Measurements from ENCODE around the gene TPTE2. TPM values are rescaled to one million over a fixed set of nuclear protein-coding genes. Genes with fewer than 3 reads are reported as not detected.

TPTE2 gene
- total and polyA plus RNA-seq, 2 experiments from 2014 or later: not detected

GRCh38 chr13:19589312-19589711, 28.0 kb upstream of the TPTE2 start:
- Mint-ChIP-seq H3K9me3 (peaks cover 84% of the 10 kb centered on the region), H3K27me3 (ENCODE audit: insufficient read depth, low read depth, poor library complexity) (peaks cover 12% of the 10 kb centered on the region), H3K27ac (no peak overlapping the region), H3K36me3 (ENCODE audit: low read depth) (peaks cover 4% of the 10 kb centered on the region; the same call in 1 of the 3 replicates), H3K4me1 (no peaks in the 10 kb centered on the region), H3K4me3 (no peak overlapping the region)
- H3K4me2 ChIP-seq: no peak overlapping the region
- H3K36me3 ChIP-seq (ENCODE audit: insufficient read depth): no peaks in the 10 kb centered on the region
- H2AFZ ChIP-seq: no peak overlapping the region
- no peak for DNase-seq (ENCODE audit: low spot score)
- ATAC-seq: no peak
- no peak overlapping the region for H3K27ac ChIP-seq (ENCODE audit: low read depth)
- no peaks in the 10 kb centered on the region for H3K9me2 ChIP-seq (ENCODE audit: insufficient read depth)
- no peaks in the 10 kb centered on the region for H3K27me3 ChIP-seq (ENCODE audit: insufficient read depth)
- H3K4me1 ChIP-seq (ENCODE audit: insufficient read depth): no peaks in the 10 kb centered on the region; the same call in 1 of the 2 replicates
- TF ChIP-seq ZNF331 (CRISPR knock-in tag; IDR thresholded peaks at IDR 0.05; ENCODE audit: low read depth): no peak
- TF ChIP-seq, protein P1, sequence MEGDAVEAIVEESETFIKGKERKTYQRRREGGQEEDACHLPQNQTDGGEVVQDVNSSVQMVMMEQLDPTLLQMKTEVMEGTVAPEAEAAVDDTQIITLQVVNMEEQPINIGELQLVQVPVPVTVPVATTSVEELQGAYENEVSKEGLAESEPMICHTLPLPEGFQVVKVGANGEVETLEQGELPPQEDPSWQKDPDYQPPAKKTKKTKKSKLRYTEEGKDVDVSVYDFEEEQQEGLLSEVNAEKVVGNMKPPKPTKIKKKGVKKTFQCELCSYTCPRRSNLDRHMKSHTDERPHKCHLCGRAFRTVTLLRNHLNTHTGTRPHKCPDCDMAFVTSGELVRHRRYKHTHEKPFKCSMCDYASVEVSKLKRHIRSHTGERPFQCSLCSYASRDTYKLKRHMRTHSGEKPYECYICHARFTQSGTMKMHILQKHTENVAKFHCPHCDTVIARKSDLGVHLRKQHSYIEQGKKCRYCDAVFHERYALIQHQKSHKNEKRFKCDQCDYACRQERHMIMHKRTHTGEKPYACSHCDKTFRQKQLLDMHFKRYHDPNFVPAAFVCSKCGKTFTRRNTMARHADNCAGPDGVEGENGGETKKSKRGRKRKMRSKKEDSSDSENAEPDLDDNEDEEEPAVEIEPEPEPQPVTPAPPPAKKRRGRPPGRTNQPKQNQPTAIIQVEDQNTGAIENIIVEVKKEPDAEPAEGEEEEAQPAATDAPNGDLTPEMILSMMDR (conservative IDR thresholded peaks at IDR 0.05; ENCODE audit: low read depth in 2 of 2): no peak
- no peak for TF ChIP-seq ZNF114 (CRISPR knock-in tag; IDR thresholded peaks at IDR 0.05)
- TF ChIP-seq REST (IDR thresholded peaks at IDR 0.05; ENCODE audit: unreplicated experiment): no peak
- no peak for TF ChIP-seq EZH2 (IDR thresholded peaks at IDR 0.05; ENCODE audit: low read depth, unreplicated experiment)
- no peak for TF ChIP-seq POLR2AphosphoS5 (IDR thresholded peaks at IDR 0.05; ENCODE audit: low read depth)
- TF ChIP-seq, protein P2, sequence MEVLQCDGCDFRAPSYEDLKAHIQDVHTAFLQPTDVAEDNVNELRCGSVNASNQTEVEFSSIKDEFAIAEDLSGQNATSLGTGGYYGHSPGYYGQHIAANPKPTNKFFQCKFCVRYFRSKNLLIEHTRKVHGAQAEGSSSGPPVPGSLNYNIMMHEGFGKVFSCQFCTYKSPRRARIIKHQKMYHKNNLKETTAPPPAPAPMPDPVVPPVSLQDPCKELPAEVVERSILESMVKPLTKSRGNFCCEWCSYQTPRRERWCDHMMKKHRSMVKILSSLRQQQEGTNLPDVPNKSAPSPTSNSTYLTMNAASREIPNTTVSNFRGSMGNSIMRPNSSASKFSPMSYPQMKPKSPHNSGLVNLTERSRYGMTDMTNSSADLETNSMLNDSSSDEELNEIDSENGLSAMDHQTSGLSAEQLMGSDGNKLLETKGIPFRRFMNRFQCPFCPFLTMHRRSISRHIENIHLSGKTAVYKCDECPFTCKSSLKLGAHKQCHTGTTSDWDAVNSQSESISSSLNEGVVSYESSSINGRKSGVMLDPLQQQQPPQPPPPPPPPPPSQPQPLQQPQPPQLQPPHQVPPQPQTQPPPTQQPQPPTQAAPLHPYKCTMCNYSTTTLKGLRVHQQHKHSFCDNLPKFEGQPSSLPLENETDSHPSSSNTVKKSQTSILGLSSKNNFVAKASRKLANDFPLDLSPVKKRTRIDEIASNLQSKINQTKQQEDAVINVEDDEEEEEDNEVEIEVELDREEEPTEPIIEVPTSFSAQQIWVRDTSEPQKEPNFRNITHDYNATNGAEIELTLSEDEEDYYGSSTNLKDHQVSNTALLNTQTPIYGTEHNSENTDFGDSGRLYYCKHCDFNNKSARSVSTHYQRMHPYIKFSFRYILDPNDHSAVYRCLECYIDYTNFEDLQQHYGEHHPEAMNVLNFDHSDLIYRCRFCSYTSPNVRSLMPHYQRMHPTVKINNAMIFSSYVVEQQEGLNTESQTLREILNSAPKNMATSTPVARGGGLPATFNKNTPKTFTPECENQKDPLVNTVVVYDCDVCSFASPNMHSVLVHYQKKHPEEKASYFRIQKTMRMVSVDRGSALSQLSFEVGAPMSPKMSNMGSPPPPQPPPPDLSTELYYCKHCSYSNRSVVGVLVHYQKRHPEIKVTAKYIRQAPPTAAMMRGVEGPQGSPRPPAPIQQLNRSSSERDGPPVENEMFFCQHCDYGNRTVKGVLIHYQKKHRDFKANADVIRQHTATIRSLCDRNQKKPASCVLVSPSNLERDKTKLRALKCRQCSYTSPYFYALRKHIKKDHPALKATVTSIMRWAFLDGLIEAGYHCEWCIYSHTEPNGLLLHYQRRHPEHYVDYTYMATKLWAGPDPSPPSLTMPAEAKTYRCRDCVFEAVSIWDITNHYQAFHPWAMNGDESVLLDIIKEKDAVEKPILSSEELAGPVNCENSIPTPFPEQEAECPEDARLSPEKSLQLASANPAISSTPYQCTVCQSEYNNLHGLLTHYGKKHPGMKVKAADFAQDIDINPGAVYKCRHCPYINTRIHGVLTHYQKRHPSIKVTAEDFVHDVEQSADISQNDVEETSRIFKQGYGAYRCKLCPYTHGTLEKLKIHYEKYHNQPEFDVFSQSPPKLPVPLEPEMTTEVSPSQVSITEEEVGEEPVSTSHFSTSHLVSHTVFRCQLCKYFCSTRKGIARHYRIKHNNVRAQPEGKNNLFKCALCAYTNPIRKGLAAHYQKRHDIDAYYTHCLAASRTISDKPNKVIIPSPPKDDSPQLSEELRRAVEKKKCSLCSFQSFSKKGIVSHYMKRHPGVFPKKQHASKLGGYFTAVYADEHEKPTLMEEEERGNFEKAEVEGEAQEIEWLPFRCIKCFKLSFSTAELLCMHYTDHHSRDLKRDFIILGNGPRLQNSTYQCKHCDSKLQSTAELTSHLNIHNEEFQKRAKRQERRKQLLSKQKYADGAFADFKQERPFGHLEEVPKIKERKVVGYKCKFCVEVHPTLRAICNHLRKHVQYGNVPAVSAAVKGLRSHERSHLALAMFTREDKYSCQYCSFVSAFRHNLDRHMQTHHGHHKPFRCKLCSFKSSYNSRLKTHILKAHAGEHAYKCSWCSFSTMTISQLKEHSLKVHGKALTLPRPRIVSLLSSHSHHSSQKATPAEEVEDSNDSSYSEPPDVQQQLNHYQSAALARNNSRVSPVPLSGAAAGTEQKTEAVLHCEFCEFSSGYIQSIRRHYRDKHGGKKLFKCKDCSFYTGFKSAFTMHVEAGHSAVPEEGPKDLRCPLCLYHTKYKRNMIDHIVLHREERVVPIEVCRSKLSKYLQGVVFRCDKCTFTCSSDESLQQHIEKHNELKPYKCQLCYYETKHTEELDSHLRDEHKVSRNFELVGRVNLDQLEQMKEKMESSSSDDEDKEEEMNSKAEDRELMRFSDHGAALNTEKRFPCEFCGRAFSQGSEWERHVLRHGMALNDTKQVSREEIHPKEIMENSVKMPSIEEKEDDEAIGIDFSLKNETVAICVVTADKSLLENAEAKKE (CRISPR knock-in tag; IDR thresholded peaks at IDR 0.05): no peak
- no peak for TF ChIP-seq STAT1 (IDR thresholded peaks at IDR 0.05; ENCODE audit: unreplicated experiment)
- TF ChIP-seq JUNB (IDR thresholded peaks at IDR 0.05; ENCODE audit: unreplicated experiment): no peak
- TF ChIP-seq CREB1 (CRISPR knock-in tag; IDR thresholded peaks at IDR 0.05; ENCODE audit: low read depth): no peak
- no peak for TF ChIP-seq NANOG (IDR thresholded peaks at IDR 0.05; ENCODE audit: borderline replicate concordance)
- TF ChIP-seq EZH2phosphoT487 (IDR thresholded peaks at IDR 0.05; ENCODE audit: unreplicated experiment): no peak
- no peak for TF ChIP-seq ETS1 (IDR thresholded peaks at IDR 0.05)
- H3K4me3 ChIP-seq: no peak overlapping the region
- H4K20me1 ChIP-seq (replicated peaks; ENCODE audit: insufficient read depth): no peaks in the 10 kb centered on the region
- H3K79me2 ChIP-seq (replicated peaks; ENCODE audit: insufficient read depth): no peaks in the 10 kb centered on the region
- no peaks in the 10 kb centered on the region for H3F3A ChIP-seq (replicated peaks; ENCODE audit: low read depth)
